Liver (tissue), 3 donors: ENCODE measurements around the gene CBFA2T3.

Experiments
- EGR1 ChIP-seq, 2 donors: IDR thresholded peaks; 2 replicates each; pipeline ENCODE4 v1.6.1; 2016 to 2018; ENCODE audit warnings: antibody characterized with exemption in 2 of 2, low read depth in 2 of 2
- FOXA1 ChIP-seq: IDR thresholded peaks from 2 replicates; pipeline ENCODE4 v1.6.1; 2016; ENCODE audit warnings: antibody characterized with exemption
- GABPA ChIP-seq, 2 donors: IDR thresholded peaks in 1 of 2; conservative IDR thresholded peaks in 1 of 2; 2 replicates each; pipeline ENCODE4 v1.6.1; 2016; ENCODE audit warnings: antibody characterized with exemption in 2 of 2, mild to moderate bottlenecking in 1 of 2, moderate library complexity in 1 of 2
- JUND ChIP-seq, 2 donors: IDR thresholded peaks; 2 replicates each; pipeline ENCODE4 v1.6.1; 2016; ENCODE audit warnings: antibody characterized with exemption in 2 of 2
- MAX ChIP-seq: IDR thresholded peaks from 2 replicates; pipeline ENCODE4 v1.6.1; 2016; ENCODE audit warnings: antibody characterized with exemption
- RAD21 ChIP-seq, 2 donors: IDR thresholded peaks; 2 replicates each; pipeline ENCODE4 v1.6.1; 2016; ENCODE audit warnings: antibody characterized with exemption in 2 of 2, mild to moderate bottlenecking in 2 of 2
- RXRA ChIP-seq, 2 donors: IDR thresholded peaks; 2 replicates each; pipeline ENCODE4 v1.6.1; 2017 to 2018; ENCODE audit warnings: antibody characterized with exemption in 2 of 2, mild to moderate bottlenecking in 1 of 2
- SP1 ChIP-seq: IDR thresholded peaks from 2 replicates; pipeline ENCODE4 v1.6.1; 2018; ENCODE audit warnings: antibody characterized with exemption, mild to moderate bottlenecking
- TAF1 ChIP-seq: conservative IDR thresholded peaks from 2 replicates; pipeline ENCODE4 v1.6.1; 2016; ENCODE audit warnings: antibody characterized with exemption, mild to moderate bottlenecking
- ZBTB33 ChIP-seq: IDR thresholded peaks from 2 replicates; pipeline ENCODE4 v1.6.1; 2016; ENCODE audit warnings: antibody characterized with exemption
- TF ChIP-seq, protein P1 (sequence below): fragments of 150-350 bp; IDR thresholded peaks from 2 replicates; pipeline ENCODE4 v1.5.1; 2017; ENCODE audit warnings: improper control_type of control experiment, low read depth, low read length; ENCODE audit not compliant: missing input control
- donor health status: healthy.
- donor health status: healthy.

DNA sequence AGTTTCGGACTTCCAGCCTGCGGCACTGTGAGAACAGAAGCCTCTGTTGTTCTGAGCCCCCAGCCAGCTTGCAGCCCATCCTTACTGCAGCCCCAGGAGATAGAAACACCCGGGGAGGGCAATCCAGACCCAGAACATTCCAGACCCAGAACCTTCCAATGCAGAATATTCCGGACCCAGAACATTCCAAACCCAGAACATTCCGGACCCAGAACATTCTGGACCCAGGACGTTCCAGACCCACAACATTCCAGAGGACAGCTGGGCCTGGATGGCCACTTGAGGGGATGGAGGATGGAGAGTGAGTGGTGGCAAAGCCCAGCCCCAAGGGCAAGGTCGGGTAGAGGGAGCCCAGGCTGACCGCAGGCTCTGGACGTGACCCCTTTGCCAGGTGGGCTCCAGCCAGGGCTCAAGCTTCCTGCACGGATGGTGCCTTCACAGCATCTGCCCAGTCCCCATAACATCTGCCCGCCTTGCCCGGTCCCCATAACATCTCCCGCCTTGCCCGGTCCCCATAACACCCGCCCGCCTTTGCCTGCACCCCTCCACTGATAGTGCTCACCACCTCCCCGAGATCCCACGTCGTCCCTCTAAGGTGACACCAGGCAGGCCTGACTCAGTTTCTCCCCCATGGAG, 3.5 kb downstream of the CBFA2T3 start:
- TF ChIP-seq FOXA1 (no peak), GABPA (IDR thresholded peaks at IDR 0.05 in 1 of 2, conservative IDR thresholded peaks at IDR 0.05 in 1 of 2) (no peak), RXRA (IDR thresholded peaks at IDR 0.05) (no peak), ZBTB33 (no peak), EGR1 (IDR thresholded peaks at IDR 0.05; ENCODE audit: low read depth in 2 of 2) (no peak), SP1 (no peak), JUND (IDR thresholded peaks at IDR 0.05) (no peak), RAD21 (IDR thresholded peaks at IDR 0.05) (no peak), TAF1 (no peak), MAX (no peak)
- TF ChIP-seq, protein P1, sequence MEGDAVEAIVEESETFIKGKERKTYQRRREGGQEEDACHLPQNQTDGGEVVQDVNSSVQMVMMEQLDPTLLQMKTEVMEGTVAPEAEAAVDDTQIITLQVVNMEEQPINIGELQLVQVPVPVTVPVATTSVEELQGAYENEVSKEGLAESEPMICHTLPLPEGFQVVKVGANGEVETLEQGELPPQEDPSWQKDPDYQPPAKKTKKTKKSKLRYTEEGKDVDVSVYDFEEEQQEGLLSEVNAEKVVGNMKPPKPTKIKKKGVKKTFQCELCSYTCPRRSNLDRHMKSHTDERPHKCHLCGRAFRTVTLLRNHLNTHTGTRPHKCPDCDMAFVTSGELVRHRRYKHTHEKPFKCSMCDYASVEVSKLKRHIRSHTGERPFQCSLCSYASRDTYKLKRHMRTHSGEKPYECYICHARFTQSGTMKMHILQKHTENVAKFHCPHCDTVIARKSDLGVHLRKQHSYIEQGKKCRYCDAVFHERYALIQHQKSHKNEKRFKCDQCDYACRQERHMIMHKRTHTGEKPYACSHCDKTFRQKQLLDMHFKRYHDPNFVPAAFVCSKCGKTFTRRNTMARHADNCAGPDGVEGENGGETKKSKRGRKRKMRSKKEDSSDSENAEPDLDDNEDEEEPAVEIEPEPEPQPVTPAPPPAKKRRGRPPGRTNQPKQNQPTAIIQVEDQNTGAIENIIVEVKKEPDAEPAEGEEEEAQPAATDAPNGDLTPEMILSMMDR = no peak
